Midbrain (tissue), 1 donor: Measurements from ENCODE around the gene PLEKHH2.

ENCODE experiments used
- DNase-seq: peaks from one replicate; lab custom pipeline; 2025; lab: John Stamatoyannopoulos, UW

PLEKHH2 gene

GRCh38 chr2:43812947-43813346 is 175.9 kb downstream of the PLEKHH2 start:
- no peak for DNase-seq

GRCh38 chr2:43814711-43815110 is 177.7 kb downstream of the PLEKHH2 start:
- no peak for DNase-seq
